ENCODE results near the gene NPR3. TPM values are rescaled to one million over a fixed set of nuclear protein-coding genes. Genes with fewer than 3 reads are reported as not detected.

The NPR3 gene
- polyA plus RNA-seq, 1 donor (not counting 4 experiments of a cell fraction or from before 2014, with no cell fraction given) = 0.12 TPM

- Histone ChIP-seq H3K27ac (ENCODE audit: control insufficient read depth, insufficient read depth, low read length) (no peak overlapping the region), H3K27me3 (ENCODE audit: control insufficient read depth, extremely low read depth, insufficient read depth, low read length) (no peaks in the 10 kb centered on the region), H3K9me3 (ENCODE audit: control insufficient read depth, low read depth, low read length) (peaks cover 3% of the 10 kb centered on the region), H3K9ac (ENCODE audit: control insufficient read depth, extremely low read depth, insufficient read depth, low read length) (no peak overlapping the region), H3K4me2 (ENCODE audit: control insufficient read depth, extremely low read depth, insufficient read depth, low read depth, low read length) (no peak overlapping the region), H3K4me3 (ENCODE audit: control insufficient read depth in 2 of 3, extremely low read depth in 1 of 3, insufficient read depth in 2 of 3, low read depth in 1 of 3, low read length in 3 of 3) (no peak overlapping the region), H3K4me1 (ENCODE audit: control insufficient read depth, extremely low read depth, insufficient read depth, low read length) (no peaks in the 10 kb centered on the region), H4K20me1 (ENCODE audit: control insufficient read depth, extremely low read depth, insufficient read depth, low read length) (no peaks in the 10 kb centered on the region), H3K36me3 (ENCODE audit: control insufficient read depth in 2 of 2, extremely low read depth in 1 of 2, insufficient read depth in 2 of 2, low read length in 2 of 2) (no peaks in the 10 kb centered on the region), H3K9me1 (ENCODE audit: control insufficient read depth, extremely low read depth, insufficient read depth, low read length) (no peaks in the 10 kb centered on the region), H2AFZ (ENCODE audit: control insufficient read depth, low read length) (no peak overlapping the region), H3K79me2 (ENCODE audit: control insufficient read depth, insufficient read depth, low read length) (no peaks in the 10 kb centered on the region)
- no peak for FAIRE-seq
- TF ChIP-seq CTCF (optimal IDR thresholded peaks at IDR 0.05 in 1 of 3, IDR thresholded peaks at IDR 0.05 in 1 of 3, conservative IDR thresholded peaks at IDR 0.05 in 1 of 3; ENCODE audit: extremely low read depth in 1 of 3, insufficient read depth in 2 of 3, low read length in 3 of 3) (no peak), EZH2 (IDR thresholded peaks at IDR 0.05; ENCODE audit: low read length) (no peak)
- no peak for DNase-seq (ENCODE audit: low read depth, low spot score)
- dilution Hi-C loops (cut with MboI; ENCODE audit: extremely low pct_ligation_motif_present, low sequenced_read_pairs) = no loop called here
Observed at GRCh38 chr5:32780508-32780919, 69.4 kb downstream of the NPR3 start.

GRCh38 chr5:32783661-32784060, 72.5 kb downstream of the NPR3 start:
- H3K27me3 ChIP-seq (ENCODE audit: control insufficient read depth, extremely low read depth, insufficient read depth, low read length) = no peaks in the 10 kb centered on the region
- no peak overlapping the region for H3K9ac ChIP-seq (ENCODE audit: control insufficient read depth, extremely low read depth, insufficient read depth, low read length)
- no peaks in the 10 kb centered on the region for H3K4me1 ChIP-seq (ENCODE audit: control insufficient read depth, extremely low read depth, insufficient read depth, low read length)
- no peaks in the 10 kb centered on the region for H3K9me1 ChIP-seq (ENCODE audit: control insufficient read depth, extremely low read depth, insufficient read depth, low read length)
- dilution Hi-C loops (cut with MboI; ENCODE audit: extremely low pct_ligation_motif_present, low sequenced_read_pairs) = no loop called here
- H3K9me3 ChIP-seq (ENCODE audit: control insufficient read depth, low read depth, low read length) = no peaks in the 10 kb centered on the region
- TF ChIP-seq CTCF (optimal IDR thresholded peaks at IDR 0.05 in 1 of 3, IDR thresholded peaks at IDR 0.05 in 1 of 3, conservative IDR thresholded peaks at IDR 0.05 in 1 of 3; ENCODE audit: extremely low read depth in 1 of 3, insufficient read depth in 2 of 3, low read length in 3 of 3) = no peak
- no peak for TF ChIP-seq EZH2 (IDR thresholded peaks at IDR 0.05; ENCODE audit: low read length)
- FAIRE-seq (no peak), DNase-seq (ENCODE audit: low read depth, low spot score) (no peak)
- H3K4me2 ChIP-seq (ENCODE audit: control insufficient read depth, extremely low read depth, insufficient read depth, low read depth, low read length) = no peak overlapping the region
- no peaks in the 10 kb centered on the region for H3K79me2 ChIP-seq (ENCODE audit: control insufficient read depth, insufficient read depth, low read length)
- H2AFZ ChIP-seq (ENCODE audit: control insufficient read depth, low read length) = no peak overlapping the region
- no peaks in the 10 kb centered on the region for H4K20me1 ChIP-seq (ENCODE audit: control insufficient read depth, extremely low read depth, insufficient read depth, low read length)
- H3K27ac ChIP-seq (ENCODE audit: control insufficient read depth, insufficient read depth, low read length) = no peak overlapping the region
- no peaks in the 10 kb centered on the region for H3K36me3 ChIP-seq (ENCODE audit: control insufficient read depth in 2 of 2, extremely low read depth in 1 of 2, insufficient read depth in 2 of 2, low read length in 2 of 2)
- H3K4me3 ChIP-seq (ENCODE audit: control insufficient read depth in 2 of 3, extremely low read depth in 1 of 3, insufficient read depth in 2 of 3, low read depth in 1 of 3, low read length in 3 of 3) = no peak overlapping the region

Data from keratinocyte (primary cell).